T1000 (cell line): ENCODE measurements around the gene BTRC.
"Not testable (repeated sequence)": the region's sequence is repeated elsewhere in the genome, so short reads cannot be mapped to it uniquely, and the experiment has no call there.

ENCODE experiments used
- DNase-seq: peaks from one replicate; lab custom pipeline; 2025; ENCODE audit warnings: mixed read lengths; lab: John Stamatoyannopoulos, UW

BTRC gene

GRCh38 chr10:101346177-101346576, 7.8 kb upstream of the BTRC start:
- no peak for DNase-seq

- no peak for DNase-seq
Observed at GRCh38 chr10:101351017-101351416, 2.9 kb upstream of the BTRC start.

GRCh38 chr10:101351477-101351876, 2.5 kb upstream of the BTRC start:
- DNase-seq, result no peak

- DNase-seq, result not testable (repeated sequence)
Observed at GRCh38 chr10:101352857-101353256, 1.1 kb upstream of the BTRC start.

GRCh38 chr10:101354328-101355071, 535 bp downstream of the BTRC start:
- no peak for DNase-seq

- DNase-seq, result no peak
Observed at GRCh38 chr10:101355072-101355706, 1.2 kb downstream of the BTRC start.

GRCh38 chr10:101356132-101356531, 2.2 kb downstream of the BTRC start:
- DNase-seq, result no peak

- DNase-seq, result no peak
Observed at GRCh38 chr10:101357958-101358357, 4.0 kb downstream of the BTRC start.

GRCh38 chr10:101358706-101359300, 4.8 kb downstream of the BTRC start:
- DNase-seq, result no peak

GRCh38 chr10:101360090-101360489, 6.1 kb downstream of the BTRC start:
- not testable (repeated sequence) for DNase-seq

GRCh38 chr10:101360841-101361240, 6.9 kb downstream of the BTRC start:
- DNase-seq, result not testable (repeated sequence)

- DNase-seq, result no peak
Observed at GRCh38 chr10:101363850-101364400, 10.0 kb downstream of the BTRC start.

GRCh38 chr10:101364721-101365120, 10.8 kb downstream of the BTRC start:
- DNase-seq, result no peak

GRCh38 chr10:101367569-101368453, 13.8 kb downstream of the BTRC start:
- no peak for DNase-seq

- no peak for DNase-seq
Observed at GRCh38 chr10:101373063-101373462, 19.1 kb downstream of the BTRC start.

- not testable (repeated sequence) for DNase-seq
Observed at GRCh38 chr10:101373993-101374392, 20.0 kb downstream of the BTRC start.

GRCh38 chr10:101375076-101375475, 21.1 kb downstream of the BTRC start:
- DNase-seq, result no peak

- no peak for DNase-seq
Observed at GRCh38 chr10:101379663-101380352, 25.8 kb downstream of the BTRC start.

GRCh38 chr10:101380353-101381017, 26.5 kb downstream of the BTRC start:
- DNase-seq, result no peak

GRCh38 chr10:101385866-101386658, 32.1 kb downstream of the BTRC start:
- DNase-seq, result no peak
